Measurements from ENCODE around the gene CLDN9.

Gene CLDN9

GRCh38 chr16:2971134-2971984 lies 41.4 kb upstream of the CLDN9 start:
- peaks cover 41% of the 10 kb centered on the region for H3K4me1 Mint-ChIP-seq
- H3K27me3 Mint-ChIP-seq: peaks cover 19% of the 10 kb centered on the region
- no peak for ATAC-seq
- DNase-seq: no peak
- H3K27ac Mint-ChIP-seq: peak overlapping the region in 1 of 2 donors; percentile 87
- H3K4me3 Mint-ChIP-seq: peak overlapping the region; percentile 73 to 86
- H3K9me3 Mint-ChIP-seq: no peaks in the 10 kb centered on the region

GRCh38 chr16:2971985-2972784 lies 40.5 kb upstream of the CLDN9 start:
- Mint-ChIP-seq H3K9me3 (no peaks in the 10 kb centered on the region), H3K27me3 (peaks cover 16% of the 10 kb centered on the region), H3K27ac (peak overlapping the region; percentile 28 to 69), H3K4me1 (peaks cover 50% of the 10 kb centered on the region), H3K4me3 (no peak overlapping the region)
- ATAC-seq (no peak), DNase-seq (no peak)

GRCh38 chr16:2973093-2973492 lies 39.6 kb upstream of the CLDN9 start:
- no peak for ATAC-seq
- Mint-ChIP-seq H3K4me1 (peaks cover 54% of the 10 kb centered on the region), H3K9me3 (no peaks in the 10 kb centered on the region), H3K4me3 (no peak overlapping the region), H3K27ac (no peak overlapping the region), H3K27me3 (peaks cover 7% of the 10 kb centered on the region)
- DNase-seq: no peak

DNA sequence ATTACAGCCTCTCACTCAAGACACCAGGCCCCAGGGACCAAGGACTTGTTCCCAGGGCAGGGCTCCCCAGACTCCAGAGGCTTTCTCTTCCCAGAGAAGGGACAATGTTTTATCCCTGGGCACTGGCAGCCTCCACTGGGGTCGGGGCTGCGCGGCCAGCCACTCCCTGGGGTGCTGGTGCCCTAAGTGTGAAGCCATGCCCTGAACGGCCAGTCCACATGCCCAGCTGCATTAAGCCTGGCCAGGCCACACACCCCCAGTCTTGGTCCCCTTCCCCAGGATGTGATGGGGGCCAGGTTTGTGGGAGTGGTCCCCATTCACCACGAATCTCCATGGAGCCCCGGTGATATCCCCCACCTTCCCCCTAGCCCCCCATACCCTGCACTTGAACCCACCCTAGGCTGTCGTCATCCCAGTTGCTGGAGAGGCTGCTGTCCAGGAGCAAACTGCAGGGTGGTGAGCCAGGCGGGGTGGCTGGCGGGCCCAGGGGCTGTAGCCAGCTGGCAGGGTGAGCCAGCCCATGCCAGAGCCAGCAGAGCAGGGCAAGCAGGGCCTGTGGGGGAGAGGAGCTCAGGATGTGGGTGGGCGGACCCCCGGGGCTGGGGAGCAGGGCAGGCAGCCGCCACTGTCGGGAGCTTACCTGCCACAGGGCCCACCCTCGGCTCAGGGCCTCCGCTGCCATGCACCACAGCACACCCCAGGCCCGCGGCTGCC lies 39.0 kb upstream of the CLDN9 start:
- Mint-ChIP-seq H3K9me3 (no peaks in the 10 kb centered on the region), H3K27ac (no peak overlapping the region), H3K27me3 (peaks cover under 1% of the 10 kb centered on the region), H3K4me3 (no peak overlapping the region), H3K4me1 (peaks cover 49% of the 10 kb centered on the region)
- ATAC-seq (no peak), DNase-seq (no peak)

- DNase-seq (no peak), ATAC-seq (no peak)
- Mint-ChIP-seq H3K27ac (no peak overlapping the region), H3K27me3 (no peaks in the 10 kb centered on the region), H3K4me3 (no peak overlapping the region), H3K4me1 (peaks cover 51% of the 10 kb centered on the region), H3K9me3 (no peaks in the 10 kb centered on the region)
Measured at GRCh38 chr16:2974319-2975056, 38.2 kb upstream of the CLDN9 start.

- DNase-seq: no peak
- Mint-ChIP-seq H3K9me3 (no peaks in the 10 kb centered on the region), H3K27ac (no peak overlapping the region), H3K27me3 (no peaks in the 10 kb centered on the region), H3K4me1 (peaks cover 51% of the 10 kb centered on the region), H3K4me3 (no peak overlapping the region)
- ATAC-seq: no peak
Measured at GRCh38 chr16:2975161-2975795, 37.4 kb upstream of the CLDN9 start.

- ATAC-seq: no peak
- no peak overlapping the region for H3K4me3 Mint-ChIP-seq
Measured at GRCh38 chr16:2976201-2976600, 36.5 kb upstream of the CLDN9 start.

GRCh38 chr16:2976673-2977072 lies 36.0 kb upstream of the CLDN9 start:
- no peaks in the 10 kb centered on the region for H3K27me3 Mint-ChIP-seq
- no peak overlapping the region for H3K4me3 Mint-ChIP-seq
- DNase-seq (no peak), ATAC-seq (no peak)
- no peaks in the 10 kb centered on the region for H3K9me3 Mint-ChIP-seq
- no peak overlapping the region for H3K27ac Mint-ChIP-seq
- H3K4me1 Mint-ChIP-seq: peaks cover 49% of the 10 kb centered on the region

More at GRCh38 chr16:2976201-2976600, 36.5 kb upstream of the CLDN9 start:
- Mint-ChIP-seq H3K27me3 (no peaks in the 10 kb centered on the region), H3K9me3 (no peaks in the 10 kb centered on the region), H3K4me1 (peaks cover 47% of the 10 kb centered on the region), H3K27ac (no peak overlapping the region)
- DNase-seq: no peak

DNA sequence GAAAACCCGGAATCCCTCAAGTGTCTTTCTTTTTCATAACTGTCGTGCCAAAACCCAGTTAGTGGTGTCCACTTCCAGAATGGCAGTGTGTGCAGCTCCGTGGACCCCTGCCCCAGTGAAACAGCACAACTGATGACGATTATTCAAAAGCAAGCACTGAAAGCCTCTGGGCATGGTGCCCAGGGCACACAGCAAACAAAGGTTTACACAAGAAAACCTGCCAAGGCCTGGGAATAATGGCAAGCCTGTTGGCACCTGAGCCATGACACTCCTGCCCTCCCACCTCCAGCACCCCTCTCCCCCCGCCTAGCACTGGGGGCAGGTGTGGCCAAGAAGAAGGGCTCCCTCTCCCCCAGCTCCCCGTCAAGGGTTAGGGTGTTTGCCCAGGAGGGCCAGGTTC lies 35.3 kb upstream of the CLDN9 start:
- Mint-ChIP-seq H3K9me3 (no peaks in the 10 kb centered on the region), H3K27me3 (peaks cover 5% of the 10 kb centered on the region), H3K4me3 (no peak overlapping the region), H3K4me1 (peaks cover 52% of the 10 kb centered on the region), H3K27ac (no peak overlapping the region)
- DNase-seq (no peak), ATAC-seq (no peak)

- ATAC-seq: peak; percentile 35
- Mint-ChIP-seq H3K27me3 (peaks cover 19% of the 10 kb centered on the region), H3K4me1 (peaks cover 55% of the 10 kb centered on the region), H3K9me3 (no peaks in the 10 kb centered on the region), H3K4me3 (peak overlapping the region; percentile 92 to 95), H3K27ac (peak overlapping the region; percentile 83 to 94)
- DNase-seq: peak in 1 of 2 donors; percentile 41
Measured at GRCh38 chr16:2979669-2980226, 33.0 kb upstream of the CLDN9 start.

DNA sequence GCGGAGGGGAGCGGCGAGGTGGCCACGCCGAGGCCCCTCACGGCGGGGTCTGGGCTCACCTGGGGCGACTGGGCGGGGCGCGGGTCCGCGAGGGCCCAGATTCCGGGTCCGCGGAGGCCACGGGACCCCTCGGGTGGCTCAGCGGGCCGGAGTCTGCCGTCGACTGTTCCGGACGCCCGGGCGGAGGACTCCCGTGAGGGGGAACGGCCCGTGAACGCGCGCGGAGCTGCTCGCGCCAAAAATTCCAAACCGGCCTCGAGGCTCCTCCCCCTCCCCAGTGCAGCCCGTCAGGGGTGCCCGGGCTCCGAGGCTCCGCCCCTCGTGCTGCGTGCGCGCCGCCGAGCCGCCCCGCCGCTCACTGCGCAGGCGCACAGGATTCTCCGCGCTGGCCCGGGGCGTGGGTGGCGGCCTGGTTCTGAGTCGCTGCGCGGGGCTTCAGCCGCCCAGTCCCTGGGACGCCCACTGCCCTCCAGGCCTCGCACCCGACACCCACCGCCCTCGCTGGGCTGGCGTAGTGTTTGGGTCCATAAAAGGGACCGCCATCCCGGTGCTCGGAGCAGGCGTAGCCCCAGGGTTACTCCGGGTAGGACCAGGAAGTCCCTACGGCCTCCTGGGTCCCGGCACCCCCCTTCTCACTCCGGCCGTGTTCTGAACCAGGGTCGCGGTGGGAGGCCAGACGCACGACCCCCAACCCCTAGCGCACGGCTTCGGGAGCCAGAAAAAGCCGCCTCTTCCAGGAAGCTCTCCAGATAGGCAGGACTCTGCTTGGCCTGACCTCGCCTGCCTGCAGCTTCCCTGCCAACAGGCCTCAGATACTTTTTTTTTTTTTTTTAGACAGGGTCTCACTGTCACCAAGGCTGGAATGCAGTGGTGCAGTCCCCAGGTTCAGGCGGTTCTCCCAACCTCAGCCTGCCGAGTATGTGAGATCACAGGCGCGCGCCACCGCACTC lies 32.2 kb upstream of the CLDN9 start, which contains the start of gene PKMYT1:
Gene PKMYT1 (minus strand): TSS at position 220 of the 950 bp plus-strand sequence. CDS start 789 bp downstream, outside the sequence.
- H3K4me3 Mint-ChIP-seq: peak within 1 kb of the TSS; percentile 92 to 95
- peak within 1 kb of the TSS; percentile 86 to 94 for H3K27ac Mint-ChIP-seq
- peaks cover 55% of the 10 kb centered on the region for H3K4me1 Mint-ChIP-seq
- no peaks in the 10 kb centered on the region for H3K9me3 Mint-ChIP-seq
- peaks cover 19% of the 10 kb centered on the region for H3K27me3 Mint-ChIP-seq
- peak; percentile 88 for ATAC-seq
- DNase-seq: peak; percentile 95 to 98

GRCh38 chr16:2981177-2981898 lies 31.4 kb upstream of the CLDN9 start:
- H3K4me3 Mint-ChIP-seq: peak overlapping the region; percentile 92 to 95
- peaks cover 22% of the 10 kb centered on the region for H3K27me3 Mint-ChIP-seq
- H3K27ac Mint-ChIP-seq: peak overlapping the region; percentile 86 to 93
- peaks cover 53% of the 10 kb centered on the region for H3K4me1 Mint-ChIP-seq
- ATAC-seq: no peak
- DNase-seq: no peak
- H3K9me3 Mint-ChIP-seq: no peaks in the 10 kb centered on the region

DNA sequence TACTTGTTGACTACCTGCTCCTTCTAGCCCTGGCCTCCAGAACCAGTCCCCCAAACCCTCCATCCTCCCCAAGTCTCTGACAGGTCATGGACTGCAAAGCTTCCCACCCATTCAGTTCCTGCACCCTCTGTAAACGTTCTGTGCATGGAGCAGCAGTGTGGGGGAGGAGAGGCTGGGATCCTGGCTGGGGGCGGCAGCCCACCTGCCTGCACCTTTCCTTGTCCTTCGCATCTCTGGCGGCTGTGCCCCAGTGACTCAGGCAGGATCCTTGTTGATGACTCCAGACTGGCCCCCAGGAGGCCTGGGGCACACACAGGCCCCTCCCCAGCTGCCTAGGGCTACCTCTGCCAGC lies 30.8 kb upstream of the CLDN9 start:
- Mint-ChIP-seq H3K4me1 (peaks cover 48% of the 10 kb centered on the region), H3K9me3 (no peaks in the 10 kb centered on the region), H3K27ac (peak overlapping the region; percentile 0 to 92), H3K4me3 (peak overlapping the region; percentile 75 to 95), H3K27me3 (peaks cover 27% of the 10 kb centered on the region)
- DNase-seq: no peak
- ATAC-seq: no peak
